A549 (cell line): ENCODE measurements around the gene BSND. TPM values are rescaled to one million over a fixed set of nuclear protein-coding genes. Genes with fewer than 3 reads are reported as not detected.

ENCODE experiments used
- ATAC-seq, 2 experiments: fragments of 200-7000 bp in 1 of 2; fragments of >200 bp in 1 of 2; cut with Nextera tagmentation in 1 of 2; cut with Tn5 transposase in 1 of 2; 3 replicates each; pipeline versions ENCODE4 v1.8.0 to v1.9.1; 2018 to 2020; ENCODE audit warnings: mild to moderate bottlenecking in 1 of 2, moderate library complexity in 1 of 2
- CTCF ChIA-PET: fragments of 300-600 bp; sonication (Branson Sonifier 250); formaldehyde crosslinking; extraction: SDS; loops from one replicate; lab custom pipeline; 2021; ENCODE audit warnings: antibody characterized with exemption, inconsistent platforms; lab: Yijun Ruan, JAX
- POLR2A ChIA-PET: fragments of 350-600 bp; formaldehyde crosslinking; extraction: SDS; loops from one replicate; lab custom pipeline; 2021; ENCODE audit warnings: antibody characterized with exemption, inconsistent platforms; lab: Yijun Ruan, JAX
- DNase-seq, 2 experiments: peaks; one replicate each; pipeline versions ENCODE4 v3.0.0 to v3.0.0-alpha.2; 2011 to 2016; ENCODE audit warnings: low read depth in 1 of 2, low spot score in 1 of 2
- FAIRE-seq: peaks from 2 replicates; lab custom pipeline; 2011; peaks lifted over from hg19 to GRCh38; lab: Jason Lieb, UNC
- H3K27ac ChIP-seq, 2 experiments: fragments of >200 bp; sonication (Bioruptor Twin); formaldehyde crosslinking; 3 replicates each; pipeline ENCODE4 v1.5.1; 2016 to 2017
- H3K4me1 ChIP-seq: fragments of >200 bp; sonication (Bioruptor Twin); formaldehyde crosslinking; 3 replicates; pipeline ENCODE4 v1.6.1; 2016
- H3K4me2 ChIP-seq: fragments of >200 bp; sonication (Bioruptor Twin); formaldehyde crosslinking; 3 replicates; pipeline ENCODE4 v1.6.1; 2016
- H3K4me3 ChIP-seq: fragments of >200 bp; sonication (Bioruptor Twin); formaldehyde crosslinking; 3 replicates; pipeline ENCODE4 v1.5.1; 2016
- H3K9me3 ChIP-seq: fragments of >200 bp; sonication (Bioruptor Twin); formaldehyde crosslinking; 3 replicates; pipeline ENCODE4 v1.6.1; 2016
- BHLHE40 ChIP-seq: IDR thresholded peaks from 2 replicates; pipeline ENCODE4 v1.6.1; 2012; ENCODE audit warnings: low read depth, low read length, inconsistent platforms
- CBX8 ChIP-seq: fragments of 200-600 bp; sonication (generic); IDR thresholded peaks from 2 replicates; pipeline ENCODE4 v1.6.1; 2016
- CEBPB ChIP-seq, 2 experiments: fragments of >200 bp in 1 of 2; sonication (Bioruptor Twin) in 1 of 2; formaldehyde crosslinking in 1 of 2; IDR thresholded peaks; 2 replicates each; pipeline ENCODE4 v1.6.1; 2012 to 2016
- CHD2 ChIP-seq: fragments of 150-350 bp; IDR thresholded peaks from 2 replicates; pipeline ENCODE4 v1.6.1; 2014; ENCODE audit warnings: low read length; ENCODE audit not compliant: partially characterized antibody
- CHD4 ChIP-seq: fragments of 200-600 bp; sonication (generic); IDR thresholded peaks from 2 replicates; pipeline ENCODE4 v1.6.1; 2016; ENCODE audit warnings: antibody characterized with exemption, mild to moderate bottlenecking, borderline replicate concordance
- GATA3 ChIP-seq: IDR thresholded peaks from 2 replicates; pipeline ENCODE4 v1.6.1; 2012; ENCODE audit warnings: borderline replicate concordance
- HDAC2 ChIP-seq: fragments of 200-600 bp; sonication (generic); IDR thresholded peaks from 2 replicates; pipeline ENCODE4 v1.6.1; 2016
- HES2 ChIP-seq: fragments of >200 bp; sonication (Bioruptor Twin); formaldehyde crosslinking; IDR thresholded peaks from 2 replicates; pipeline ENCODE4 v1.6.1; 2016
- HOXA7 ChIP-seq: fragments of 250-450 bp; sonication (Bioruptor Pico); IDR thresholded peaks from 2 replicates; pipeline ENCODE4 v1.5.0; 2020; ENCODE audit warnings: mild to moderate bottlenecking, moderate library complexity
- JUNB ChIP-seq: fragments of >200 bp; sonication (Bioruptor Twin); formaldehyde crosslinking; IDR thresholded peaks from 2 replicates; pipeline ENCODE4 v1.6.1; 2016
- NFE2L2 ChIP-seq: fragments of 150-350 bp; conservative IDR thresholded peaks from 2 replicates; pipeline ENCODE4 v1.6.1; 2014; ENCODE audit warnings: low read length
- POLR2A ChIP-seq: IDR thresholded peaks from 2 replicates; pipeline ENCODE4 v1.6.1; 2012; ENCODE audit warnings: mild to moderate bottlenecking, low read length
- RFX5 ChIP-seq: fragments of 450-650 bp; IDR thresholded peaks from 2 replicates; pipeline ENCODE4 v1.7.1; 2014; ENCODE audit warnings: antibody characterized with exemption, mild to moderate bottlenecking, moderate library complexity
- SMC3 ChIP-seq: fragments of >200 bp; sonication (Bioruptor Twin); formaldehyde crosslinking; IDR thresholded peaks from 3 replicates; pipeline ENCODE4 v1.6.1; 2018; ENCODE audit warnings: inconsistent platforms
- TFCP2L1 ChIP-seq: fragments of 250-450 bp; sonication (Bioruptor Pico); IDR thresholded peaks from 2 replicates; pipeline ENCODE4 v1.5.0; 2021; ENCODE audit warnings: mild to moderate bottlenecking
- WGBS: methylation state at CpG from one replicate; pipeline ENCODE4 v1.1.6; 2017; ENCODE audit errors: missing lambda C conversion rate; 5-methylcytosine and 5-hydroxymethylcytosine counted together
- polyA plus RNA-seq, 4 experiments: library from polyadenylated mRNA; depleted of rRNA in 3 of 4; stranded (reverse); fragments of >200 nt; fragmentation: RNase III in 1 of 4; extraction: RNeasy Plus Mini Kit Qiagen cat#74134 plus additional on column Dnase treatment in 1 of 4; gene quantifications; 2 replicates in 3 of 4; 3 replicates in 1 of 4; pipeline ENCODE4 v1.2.3, GENCODE V29; 2011 to 2017
- TF ChIP-seq, protein P1 (sequence below): fragments of 450-650 bp; IDR thresholded peaks from 2 replicates; pipeline ENCODE4 v1.6.1; 2014; ENCODE audit warnings: antibody characterized with exemption
- TF ChIP-seq, protein P2 (sequence below): fragments of >200 bp; sonication (Bioruptor Twin); formaldehyde crosslinking; IDR thresholded peaks from 3 replicates; pipeline ENCODE4 v1.6.1; 2016
- TF ChIP-seq, protein P3 (sequence below): fragments of 250-450 bp; sonication (Bioruptor Pico); IDR thresholded peaks from 2 replicates; pipeline ENCODE4 v1.5.0; 2020; ENCODE audit warnings: low read depth, mild to moderate bottlenecking, moderate library complexity

BSND gene
- polyA plus RNA-seq, 2 of the 4 experiments (the other 2 are of a cell fraction) = not detected

- TF ChIP-seq SMC3 (no peak), POLR2A (no peak), HES2 (no peak), GATA3 (no peak), HDAC2 (no peak), TFCP2L1 (no peak), HOXA7 (CRISPR knock-in tag) (no peak), JUNB (no peak), BHLHE40 (no peak), CEBPB (IDR thresholded peaks at IDR 0.05) (no peak), RFX5 (no peak), CBX8 (no peak), CHD2 (no peak)
- TF ChIP-seq, protein P1, sequence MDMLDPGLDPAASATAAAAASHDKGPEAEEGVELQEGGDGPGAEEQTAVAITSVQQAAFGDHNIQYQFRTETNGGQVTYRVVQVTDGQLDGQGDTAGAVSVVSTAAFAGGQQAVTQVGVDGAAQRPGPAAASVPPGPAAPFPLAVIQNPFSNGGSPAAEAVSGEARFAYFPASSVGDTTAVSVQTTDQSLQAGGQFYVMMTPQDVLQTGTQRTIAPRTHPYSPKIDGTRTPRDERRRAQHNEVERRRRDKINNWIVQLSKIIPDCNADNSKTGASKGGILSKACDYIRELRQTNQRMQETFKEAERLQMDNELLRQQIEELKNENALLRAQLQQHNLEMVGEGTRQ = no peak
- TF ChIP-seq, protein P2, sequence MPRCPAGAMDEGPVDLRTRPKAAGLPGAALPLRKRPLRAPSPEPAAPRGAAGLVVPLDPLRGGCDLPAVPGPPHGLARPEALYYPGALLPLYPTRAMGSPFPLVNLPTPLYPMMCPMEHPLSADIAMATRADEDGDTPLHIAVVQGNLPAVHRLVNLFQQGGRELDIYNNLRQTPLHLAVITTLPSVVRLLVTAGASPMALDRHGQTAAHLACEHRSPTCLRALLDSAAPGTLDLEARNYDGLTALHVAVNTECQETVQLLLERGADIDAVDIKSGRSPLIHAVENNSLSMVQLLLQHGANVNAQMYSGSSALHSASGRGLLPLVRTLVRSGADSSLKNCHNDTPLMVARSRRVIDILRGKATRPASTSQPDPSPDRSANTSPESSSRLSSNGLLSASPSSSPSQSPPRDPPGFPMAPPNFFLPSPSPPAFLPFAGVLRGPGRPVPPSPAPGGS = no peak
- TF ChIP-seq, protein P3, sequence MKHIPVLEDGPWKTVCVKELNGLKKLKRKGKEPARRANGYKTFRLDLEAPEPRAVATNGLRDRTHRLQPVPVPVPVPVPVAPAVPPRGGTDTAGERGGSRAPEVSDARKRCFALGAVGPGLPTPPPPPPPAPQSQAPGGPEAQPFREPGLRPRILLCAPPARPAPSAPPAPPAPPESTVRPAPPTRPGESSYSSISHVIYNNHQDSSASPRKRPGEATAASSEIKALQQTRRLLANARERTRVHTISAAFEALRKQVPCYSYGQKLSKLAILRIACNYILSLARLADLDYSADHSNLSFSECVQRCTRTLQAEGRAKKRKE (CRISPR knock-in tag) = no peak
- TF ChIP-seq, all 56 proteins: peak for 0
- no peak overlapping the region for H3K4me3 ChIP-seq
- ChIA-PET CTCF (interaction anchor here (1.2 kb wide), 1 partner anchor 47 kb away, joined by 3 read pairs; no protein-coding TSS in a partner anchor), POLR2A (no interaction called here)
- no peak for DNase-seq
- H3K4me1 ChIP-seq = peaks cover 15% of the 10 kb centered on the region
- FAIRE-seq = no peak
- no peak overlapping the region for H3K27ac ChIP-seq
- no peak overlapping the region for H3K4me2 ChIP-seq
- 77% methylated on average over 2 of the region's 2 CpGs for WGBS
- ATAC-seq = no peak
- H3K9me3 ChIP-seq = no peaks in the 10 kb centered on the region
Observed at GRCh38 chr1:55043011-55043410, 44.3 kb downstream of the BSND start.

DNA sequence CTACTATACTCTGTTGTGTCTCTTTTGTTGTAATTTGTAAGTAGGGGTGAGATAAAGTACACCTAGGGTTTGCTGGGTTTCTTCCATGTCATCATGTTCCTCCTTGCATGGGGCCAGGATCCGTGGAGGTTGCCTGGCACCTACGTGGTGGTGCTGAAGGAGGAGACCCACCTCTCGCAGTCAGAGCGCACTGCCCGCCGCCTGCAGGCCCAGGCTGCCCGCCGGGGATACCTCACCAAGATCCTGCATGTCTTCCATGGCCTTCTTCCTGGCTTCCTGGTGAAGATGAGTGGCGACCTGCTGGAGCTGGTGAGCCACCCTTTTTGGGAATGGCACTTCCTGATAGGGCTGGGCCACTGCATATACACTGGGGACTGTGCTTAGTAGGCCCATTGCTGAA, 45.0 kb downstream of the BSND start:
- Histone ChIP-seq H3K4me2 (no peak overlapping the region), H3K27ac (no peak overlapping the region), H3K9me3 (no peaks in the 10 kb centered on the region), H3K4me1 (peaks cover 11% of the 10 kb centered on the region), H3K4me3 (no peak overlapping the region)
- no peak for ATAC-seq
- no peak for DNase-seq
- 95% methylated on average over 7 of the region's 9 CpGs for WGBS
- FAIRE-seq = no peak
- ChIA-PET POLR2A (no interaction called here), CTCF (interaction anchor here (1.2 kb wide), 2 partner anchors 22 to 48 kb away, joined by 3 to 5 read pairs; no protein-coding TSS in a partner anchor)
- no peak for TF ChIP-seq NFE2L2

DNA sequence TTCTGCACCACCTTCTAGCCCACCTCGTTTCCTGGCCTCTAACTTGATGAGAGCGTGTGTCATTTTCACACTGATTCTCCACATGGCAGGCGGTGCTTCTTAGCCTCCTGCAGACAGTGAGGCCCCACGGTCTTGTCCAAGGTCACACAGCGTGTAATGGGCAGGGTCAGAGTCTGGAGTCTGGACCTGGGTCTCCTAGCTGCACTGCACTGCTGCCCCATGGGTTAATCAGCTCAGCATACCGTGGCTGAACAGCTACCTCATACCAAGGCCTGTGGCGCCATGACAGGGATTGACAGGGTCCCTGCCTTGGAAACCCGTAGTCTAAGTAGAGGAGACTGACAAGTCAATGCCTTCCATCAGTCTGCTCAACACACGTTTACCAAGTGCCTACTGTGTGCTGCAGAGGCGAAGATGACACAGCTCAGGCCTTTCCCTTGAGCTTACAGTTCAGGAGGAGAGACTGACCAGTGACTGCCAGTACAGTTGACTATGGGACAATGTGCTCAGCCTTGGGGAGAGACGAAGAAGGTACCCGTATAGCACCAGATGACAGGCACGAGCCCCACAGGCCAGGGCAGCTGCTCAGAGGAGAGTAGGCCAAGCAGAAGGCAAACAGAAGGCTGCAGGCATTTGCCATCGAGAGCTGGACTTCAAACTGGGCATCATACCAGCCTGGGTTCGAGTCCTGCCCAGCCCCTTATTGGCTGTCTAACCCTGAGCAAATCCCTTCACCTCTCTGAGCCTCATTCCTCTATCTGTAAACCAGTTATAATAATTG, 46.1 kb downstream of the BSND start:
- H3K4me2 ChIP-seq = no peak overlapping the region
- ATAC-seq (no peak), DNase-seq (no peak), FAIRE-seq (no peak)
- ChIA-PET CTCF (interaction anchor here (0.6 to 1.2 kb wide), 2 partner anchors 23 to 1491 kb away, joined by 3 to 5 read pairs; no protein-coding TSS in a partner anchor), POLR2A (no interaction called here)
- peaks cover 6% of the 10 kb centered on the region; the same call in 2 of the 3 replicates for H3K4me1 ChIP-seq
- no peaks in the 10 kb centered on the region for H3K9me3 ChIP-seq
- H3K4me3 ChIP-seq = no peak overlapping the region
- 73% methylated on average over 13 of the region's 15 CpGs for WGBS
- no peak overlapping the region for H3K27ac ChIP-seq
- no peak for TF ChIP-seq CHD4
